NCI-H1930 (cell line): ENCODE results near the gene NCLN.
"Not testable (repeated sequence)": the region's sequence is repeated elsewhere in the genome, so short reads cannot be mapped to it uniquely, and the experiment has no call there.

ENCODE experiments used
- DNase-seq, 2 experiments: peaks; one replicate each; lab custom pipeline; 2025; lab: John Stamatoyannopoulos, UW

NCLN gene

DNA sequence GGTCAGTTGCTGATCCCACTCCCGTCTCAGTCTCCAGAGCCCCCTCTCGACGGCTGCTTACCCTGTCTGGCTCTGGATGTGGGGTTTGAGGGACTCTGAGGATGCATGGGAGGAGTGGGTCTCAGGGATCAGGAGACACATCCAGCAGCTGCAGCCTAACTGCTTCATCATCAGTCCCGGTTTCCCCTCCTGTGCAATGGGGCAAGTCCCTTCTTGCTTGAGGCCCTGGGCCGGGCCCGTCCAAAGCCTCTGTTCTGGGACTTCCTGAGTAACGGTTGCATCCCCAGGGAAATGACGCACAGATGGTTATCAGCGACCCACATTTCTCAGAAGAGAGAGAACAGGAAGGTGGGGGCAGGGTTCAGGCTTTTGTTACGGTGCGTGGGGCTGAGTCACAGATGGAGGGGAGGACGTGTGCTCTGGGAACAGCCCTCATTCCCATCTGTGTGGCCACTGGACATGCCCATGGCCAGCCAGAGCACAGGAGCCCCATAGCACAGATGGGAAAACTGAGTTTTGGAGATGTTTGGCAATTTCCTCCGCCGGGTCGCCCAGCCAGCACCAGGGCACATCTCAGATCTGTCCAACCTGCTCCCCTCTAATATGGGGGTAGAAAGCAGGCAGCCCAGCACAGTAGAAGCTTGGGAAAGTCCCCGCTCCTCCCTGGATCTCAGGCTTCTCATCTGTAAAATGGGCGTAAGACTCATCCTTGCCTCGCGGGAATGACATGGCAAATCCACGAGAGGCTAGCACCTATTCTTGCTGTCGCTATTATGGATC lies 30.6 kb upstream of the NCLN start:
- no peak for DNase-seq

DNA sequence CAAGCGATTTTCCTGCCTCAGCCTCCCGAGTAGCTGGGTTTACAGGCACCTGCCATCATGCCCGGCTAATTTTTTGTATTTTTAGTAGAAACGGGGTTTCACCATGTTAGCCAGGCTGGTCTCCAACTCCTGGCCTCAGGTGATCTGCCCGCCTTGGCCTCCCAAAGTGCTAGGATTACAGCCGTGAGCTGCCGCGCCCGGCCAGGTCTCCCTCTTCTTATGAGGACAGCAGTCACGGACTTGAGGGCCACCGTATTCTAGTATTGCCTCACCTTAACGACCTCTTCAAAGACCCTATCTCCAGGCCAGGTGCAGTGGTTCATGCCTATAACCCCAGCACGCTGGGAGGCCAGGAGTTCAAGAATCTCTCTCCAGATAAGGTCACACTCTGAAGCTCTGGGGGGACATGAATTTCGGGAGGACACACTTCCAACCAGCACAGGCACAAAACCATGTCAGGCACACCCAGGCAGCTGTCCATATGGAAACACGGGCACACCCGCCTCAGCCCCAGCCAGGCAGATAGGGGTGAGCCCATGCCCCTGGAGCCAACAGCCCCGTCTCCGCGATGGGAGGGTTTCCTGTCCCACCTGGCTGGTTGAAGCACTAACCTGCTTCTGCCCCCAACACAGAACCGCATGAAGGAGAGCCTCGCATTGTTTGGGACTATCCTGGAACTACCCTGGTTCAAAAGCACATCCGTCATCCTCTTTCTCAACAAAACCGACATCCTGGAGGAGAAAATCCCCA lies 28.5 kb upstream of the NCLN start:
- no peak for DNase-seq

DNA sequence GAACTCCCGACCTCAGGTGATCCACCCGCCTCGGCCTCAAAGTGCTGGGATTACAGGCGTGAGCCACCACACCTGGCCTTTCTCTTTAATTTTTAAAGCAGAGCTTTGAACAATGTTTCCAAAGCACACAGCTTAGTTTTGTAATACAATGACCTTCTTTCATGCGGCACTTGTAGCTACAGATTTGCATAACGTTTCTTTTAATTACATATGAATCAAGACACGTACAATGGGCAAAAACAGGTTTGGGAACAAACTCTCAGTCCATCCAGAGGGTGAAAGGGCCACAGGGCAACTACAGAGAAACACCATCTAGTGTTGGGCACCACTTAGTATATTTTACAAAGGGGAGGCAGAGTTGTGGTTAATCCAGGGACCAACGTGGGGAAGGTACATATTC lies 26.2 kb upstream of the NCLN start:
- DNase-seq: no peak

DNA sequence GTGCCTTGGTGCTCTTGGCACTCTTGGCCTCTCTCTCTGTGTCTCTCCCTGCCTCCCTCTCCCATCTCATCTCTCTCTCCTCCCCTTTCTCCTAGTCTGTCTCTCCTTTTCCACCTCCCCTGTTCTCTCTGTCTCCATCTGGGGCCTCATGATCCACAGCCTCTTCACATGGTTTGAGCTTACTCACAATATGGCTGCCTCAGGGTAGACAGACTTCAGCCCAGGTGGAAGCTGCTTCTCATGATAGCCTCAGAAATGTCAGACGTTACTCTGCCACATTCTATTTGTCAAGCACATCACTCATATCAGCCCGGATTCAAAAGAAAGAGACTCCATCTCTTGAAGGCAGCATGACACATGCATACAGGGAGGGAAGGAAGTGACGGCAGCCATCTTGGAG lies 25.5 kb upstream of the NCLN start:
- DNase-seq: no peak

DNA sequence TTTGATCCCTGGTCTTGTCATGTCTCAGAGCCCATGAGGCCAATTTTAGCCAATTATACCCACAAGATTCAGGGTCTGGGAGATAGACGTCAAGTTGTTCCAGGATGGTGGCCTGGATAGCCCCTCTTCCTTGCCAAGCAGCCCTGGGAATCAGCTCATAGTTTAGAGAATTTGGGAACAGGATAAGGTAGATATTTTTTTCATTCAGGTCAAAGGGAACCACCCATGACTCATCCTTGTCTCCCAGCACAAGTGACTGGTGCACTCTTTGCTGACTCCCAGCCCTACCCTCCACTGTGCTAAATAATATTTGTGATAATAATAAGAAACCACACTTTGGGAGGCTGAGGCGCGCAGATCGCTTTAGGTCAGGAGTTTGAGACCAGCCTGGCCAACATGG lies 24.3 kb upstream of the NCLN start:
- no peak for DNase-seq

DNA sequence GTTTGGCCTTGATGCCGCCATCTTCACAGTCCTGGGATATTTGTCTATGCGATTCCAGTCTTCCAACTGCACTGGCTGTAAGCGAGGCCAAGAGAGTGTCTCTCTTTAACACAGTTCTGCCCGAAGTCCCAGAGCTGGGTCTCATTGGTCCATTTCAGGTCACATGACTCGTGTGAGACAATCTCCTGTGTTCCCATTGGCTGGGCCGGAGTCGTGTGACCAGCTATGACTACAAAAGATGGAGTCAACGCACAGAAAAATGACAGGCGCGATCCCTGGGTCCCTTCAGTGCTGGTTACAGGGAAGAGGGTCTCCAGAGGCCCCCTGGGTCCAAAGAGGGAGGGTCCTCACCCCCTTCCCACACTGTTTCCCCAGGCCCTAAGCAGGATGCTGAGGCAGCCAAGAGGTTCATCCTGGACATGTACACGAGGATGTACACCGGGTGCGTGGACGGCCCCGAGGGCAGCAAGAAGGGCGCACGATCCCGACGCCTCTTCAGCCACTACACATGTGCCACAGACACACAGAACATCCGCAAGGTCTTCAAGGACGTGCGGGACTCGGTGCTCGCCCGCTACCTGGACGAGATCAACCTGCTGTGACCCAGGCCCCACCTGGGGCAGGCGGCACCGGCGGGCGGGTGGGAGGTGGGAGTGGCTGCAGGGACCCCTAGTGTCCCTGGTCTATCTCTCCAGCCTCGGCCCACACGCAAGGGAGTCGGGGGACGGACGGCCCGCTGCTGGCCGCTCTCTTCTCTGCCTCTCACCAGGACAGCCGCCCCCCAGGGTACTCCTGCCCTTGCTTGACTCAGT lies 23.1 kb upstream of the NCLN start:
- no peak for DNase-seq

DNA sequence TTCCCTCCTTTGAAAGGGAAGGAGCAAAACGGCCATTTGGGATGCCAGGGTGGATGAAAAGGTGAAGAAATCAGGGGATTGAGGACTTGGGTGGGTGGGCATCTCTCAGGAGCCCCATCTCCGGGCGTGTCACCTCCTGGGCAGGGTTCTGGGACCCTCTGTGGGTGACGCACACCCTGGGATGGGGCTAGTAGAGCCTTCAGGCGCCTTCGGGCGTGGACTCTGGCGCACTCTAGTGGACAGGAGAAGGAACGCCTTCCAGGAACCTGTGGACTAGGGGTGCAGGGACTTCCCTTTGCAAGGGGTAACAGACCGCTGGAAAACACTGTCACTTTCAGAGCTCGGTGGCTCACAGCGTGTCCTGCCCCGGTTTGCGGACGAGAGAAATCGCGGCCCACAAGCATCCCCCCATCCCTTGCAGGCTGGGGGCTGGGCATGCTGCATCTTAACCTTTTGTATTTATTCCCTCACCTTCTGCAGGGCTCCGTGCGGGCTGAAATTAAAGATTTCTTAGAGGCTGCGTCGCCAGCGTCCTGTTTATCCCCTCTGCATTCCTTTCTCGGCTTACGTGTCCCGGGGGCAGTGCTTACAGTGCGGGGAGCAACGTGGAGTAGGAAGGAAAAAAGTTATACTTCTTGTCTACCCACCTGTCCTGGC lies 22.4 kb upstream of the NCLN start:
- peak; percentile 24 to 66 for DNase-seq

DNA sequence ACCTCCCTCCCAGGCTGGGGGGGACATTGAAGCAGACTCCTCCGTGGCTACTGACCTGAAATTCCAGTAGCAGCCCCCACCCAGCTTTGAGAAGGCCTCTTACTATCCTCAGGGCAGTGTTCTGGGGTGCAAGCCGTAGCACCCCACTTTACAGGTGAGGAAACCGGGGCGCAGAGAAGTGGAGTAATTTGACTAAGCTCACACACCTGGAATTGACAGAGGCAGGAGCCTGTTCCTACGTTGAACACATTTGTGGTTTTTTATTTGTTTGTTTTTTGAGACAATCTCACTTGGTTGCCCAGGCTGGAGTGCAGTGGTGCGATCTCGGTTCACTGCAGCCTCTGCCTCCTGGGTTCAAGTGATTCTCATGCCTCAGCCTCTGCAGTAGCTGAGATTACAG lies 21.8 kb upstream of the NCLN start:
- no peak for DNase-seq

DNA sequence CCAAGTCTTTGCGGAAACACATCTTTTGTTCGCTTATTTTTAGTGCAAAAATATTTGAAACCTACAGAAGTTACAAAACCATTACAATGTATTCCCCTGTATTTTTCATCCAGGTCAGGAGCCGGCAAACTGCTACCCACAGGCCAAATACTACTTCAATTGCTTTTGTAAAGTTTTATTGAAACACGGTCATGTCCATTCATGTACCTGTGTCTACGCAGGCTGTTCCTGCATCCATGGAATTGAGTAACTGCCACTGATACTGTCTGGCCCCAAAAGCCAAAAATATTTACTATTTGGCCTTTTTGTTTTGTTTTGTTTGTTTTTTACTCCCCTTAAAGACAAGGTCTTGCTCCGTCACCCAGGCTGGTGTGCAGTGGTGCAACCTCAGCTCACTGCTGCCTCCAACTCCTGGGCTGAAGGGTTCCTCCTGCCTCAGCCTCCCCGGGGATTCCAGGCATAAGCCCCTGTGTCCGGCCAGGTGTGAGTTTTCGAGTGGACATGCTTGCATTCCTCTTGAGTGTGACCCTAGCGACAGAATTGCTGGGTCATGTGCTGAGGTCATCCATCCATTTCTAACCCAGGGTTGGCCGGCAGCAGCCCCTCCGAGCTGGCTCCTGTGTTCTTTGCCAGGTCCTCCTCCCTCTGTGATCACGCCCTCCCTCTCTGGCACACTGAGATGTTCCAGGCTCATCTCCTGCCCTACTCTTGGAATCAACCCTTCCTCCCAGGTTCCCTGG lies 18.0 kb upstream of the NCLN start:
- DNase-seq: no peak

DNA sequence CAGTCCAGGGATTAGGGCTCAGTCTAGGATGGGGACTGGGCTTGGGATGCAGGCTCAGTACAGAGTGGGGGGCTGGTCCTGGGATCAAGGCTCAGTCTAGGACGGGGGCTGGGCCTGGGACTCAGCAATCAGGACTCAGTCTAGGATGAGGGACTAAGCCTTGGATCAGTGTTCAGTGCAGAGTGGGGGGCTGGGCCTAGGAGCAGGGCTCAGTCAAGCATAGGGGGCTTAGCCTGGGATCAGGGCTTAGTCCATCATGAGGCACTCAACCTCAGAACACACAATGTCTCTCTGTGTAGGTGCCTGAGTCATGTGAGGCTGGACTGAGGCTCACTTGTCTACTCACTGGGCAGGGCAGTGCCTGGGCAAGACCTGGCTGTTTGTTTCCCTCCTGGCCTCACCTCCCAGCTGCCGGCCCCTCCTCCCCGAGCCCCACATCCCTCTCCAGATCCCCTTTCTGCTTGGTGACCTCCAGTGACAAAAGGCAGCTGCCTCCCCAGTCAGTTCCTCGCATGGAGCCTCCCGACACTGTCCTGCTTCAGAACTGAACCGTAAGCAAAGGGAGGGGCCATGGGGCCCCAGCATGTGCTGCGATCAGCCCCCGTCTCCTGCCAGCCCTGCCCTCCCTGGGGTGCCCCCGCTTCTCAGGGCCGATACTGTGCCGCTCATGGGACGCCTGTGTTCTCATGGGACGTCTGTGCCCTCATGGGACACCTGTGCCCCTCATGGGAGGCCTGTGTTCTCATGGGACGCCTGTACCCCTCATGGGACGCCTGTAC lies 13.6 kb upstream of the NCLN start:
- DNase-seq: no peak

DNA sequence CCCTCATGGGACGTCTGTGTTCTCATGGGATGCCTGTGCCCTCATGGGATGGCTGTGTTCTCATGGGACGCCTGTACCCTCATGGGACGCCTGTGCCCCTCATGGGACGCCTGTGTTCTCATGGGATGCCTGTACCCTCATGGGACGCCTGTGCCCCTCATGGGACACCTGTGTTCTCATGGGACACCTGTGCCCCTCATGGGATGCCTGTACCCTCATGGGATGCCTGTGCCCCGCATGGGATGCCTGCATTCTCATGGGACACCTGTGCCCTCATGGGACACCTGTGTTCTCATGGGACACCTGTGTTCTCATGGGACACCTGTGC lies 13.1 kb upstream of the NCLN start:
- not testable (repeated sequence) for DNase-seq

DNA sequence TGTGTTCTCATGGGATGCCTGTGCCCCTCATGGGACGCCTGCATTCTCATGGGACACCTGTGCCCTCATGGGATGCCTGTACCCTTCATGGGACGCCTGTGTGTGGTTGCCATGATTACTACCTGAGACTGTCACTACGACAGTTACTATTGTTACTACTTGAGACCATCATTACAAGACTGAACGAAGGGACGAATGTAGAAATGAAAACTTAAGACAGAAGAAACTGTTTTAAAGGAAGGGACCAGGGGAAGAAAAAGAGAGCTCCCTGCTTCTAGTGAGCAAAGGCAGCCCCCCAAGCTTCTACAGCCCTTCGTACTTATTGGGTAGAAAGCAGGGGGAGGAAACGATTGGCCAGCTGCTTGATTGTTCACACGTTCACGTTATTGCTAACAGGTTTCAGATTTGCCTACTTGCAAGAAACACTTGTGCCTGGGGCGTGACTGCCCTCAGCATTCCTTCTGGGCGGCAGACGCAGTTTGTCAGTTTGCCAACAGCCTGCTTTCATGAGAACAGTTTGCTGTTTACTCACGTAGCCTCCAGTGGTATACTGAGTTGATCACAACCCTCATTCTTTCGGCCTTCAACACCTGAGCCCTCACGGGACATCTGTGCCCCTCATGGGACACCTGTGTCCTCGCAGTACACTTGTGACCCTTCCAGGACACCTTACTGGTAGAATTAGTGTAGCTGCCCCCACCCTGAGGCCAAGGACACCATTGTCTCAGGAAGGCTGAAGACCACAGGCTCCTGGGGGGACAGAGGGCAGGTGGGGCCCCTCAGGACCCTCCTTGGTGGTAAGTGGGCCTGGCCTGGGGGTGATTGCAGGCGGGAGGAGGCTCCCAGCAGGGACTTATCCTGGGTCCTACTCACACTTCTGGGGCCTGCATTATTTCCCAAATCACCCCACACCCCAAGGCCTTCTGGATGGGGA lies 9.7 kb upstream of the NCLN start:
- no peak for DNase-seq

DNA sequence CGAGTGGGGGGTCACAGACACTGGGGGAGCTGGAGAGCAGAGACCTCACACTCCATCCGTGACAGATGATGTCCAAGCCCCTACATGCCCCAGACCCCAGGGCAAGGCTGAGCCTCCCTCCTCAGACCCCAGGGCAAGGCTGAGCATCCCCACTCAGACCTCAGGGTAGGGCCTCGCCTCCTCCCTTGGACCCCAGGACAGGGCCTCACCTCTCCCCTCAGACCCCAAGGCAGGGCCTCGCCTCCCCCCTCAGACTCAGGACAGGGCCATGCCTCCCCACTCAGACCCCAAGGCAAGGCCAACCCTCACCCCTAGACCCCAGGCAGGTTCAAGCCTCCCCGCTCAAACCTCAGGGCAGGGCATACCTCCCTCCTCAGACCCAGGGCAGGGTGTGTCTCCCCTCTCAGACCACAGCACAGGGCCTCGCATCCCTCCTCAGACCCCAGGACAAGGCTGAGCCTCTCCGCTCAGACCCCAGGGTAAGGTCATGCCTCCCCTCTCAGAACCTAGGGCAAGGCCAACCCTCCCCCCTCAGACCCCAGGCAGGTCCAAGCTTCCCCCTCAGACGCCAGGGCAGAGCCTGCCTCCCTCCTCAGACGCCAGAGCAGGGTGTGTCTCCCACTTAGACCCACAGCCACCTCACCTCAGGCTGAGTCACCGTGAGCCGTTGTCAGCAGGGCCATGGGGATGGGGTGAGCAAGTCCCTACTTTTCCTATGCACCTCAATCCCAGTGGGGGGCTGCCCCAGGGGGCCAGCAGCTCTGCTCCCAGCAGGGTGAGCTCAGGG lies 8.8 kb upstream of the NCLN start:
- no peak for DNase-seq

DNA sequence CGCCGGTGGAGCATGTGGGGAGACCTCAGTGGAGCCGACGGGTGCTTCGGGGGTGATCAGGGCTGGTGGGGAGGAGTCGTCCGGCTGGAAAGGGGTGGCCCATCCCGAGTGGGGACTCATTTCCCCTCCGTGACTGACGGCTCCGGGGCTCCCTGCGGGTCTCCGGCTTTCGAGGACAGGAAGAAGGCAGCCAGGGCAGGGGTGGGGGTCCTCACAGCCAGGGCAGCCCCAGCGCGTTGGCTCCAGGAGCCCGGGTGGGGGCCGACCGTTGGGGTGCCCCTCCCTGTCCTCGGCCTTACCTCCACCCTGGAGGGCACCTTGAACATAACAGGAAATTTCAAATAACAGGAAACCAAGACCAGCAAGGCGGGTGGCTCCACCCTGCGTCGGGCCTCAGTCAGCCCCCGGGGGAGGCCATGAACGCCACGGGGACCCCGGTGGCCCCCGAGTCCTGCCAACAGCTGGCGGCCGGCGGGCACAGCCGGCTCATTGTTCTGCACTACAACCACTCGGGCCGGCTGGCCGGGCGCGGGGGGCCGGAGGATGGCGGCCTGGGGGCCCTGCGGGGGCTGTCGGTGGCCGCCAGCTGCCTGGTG lies 7.3 kb upstream of the NCLN start, which contains the start of gene S1PR4:
Gene S1PR4 (plus strand): TSS at position 393 of the 596 bp plus-strand sequence. CDS start 24 bp downstream, at position 417.
- DNase-seq: no peak

DNA sequence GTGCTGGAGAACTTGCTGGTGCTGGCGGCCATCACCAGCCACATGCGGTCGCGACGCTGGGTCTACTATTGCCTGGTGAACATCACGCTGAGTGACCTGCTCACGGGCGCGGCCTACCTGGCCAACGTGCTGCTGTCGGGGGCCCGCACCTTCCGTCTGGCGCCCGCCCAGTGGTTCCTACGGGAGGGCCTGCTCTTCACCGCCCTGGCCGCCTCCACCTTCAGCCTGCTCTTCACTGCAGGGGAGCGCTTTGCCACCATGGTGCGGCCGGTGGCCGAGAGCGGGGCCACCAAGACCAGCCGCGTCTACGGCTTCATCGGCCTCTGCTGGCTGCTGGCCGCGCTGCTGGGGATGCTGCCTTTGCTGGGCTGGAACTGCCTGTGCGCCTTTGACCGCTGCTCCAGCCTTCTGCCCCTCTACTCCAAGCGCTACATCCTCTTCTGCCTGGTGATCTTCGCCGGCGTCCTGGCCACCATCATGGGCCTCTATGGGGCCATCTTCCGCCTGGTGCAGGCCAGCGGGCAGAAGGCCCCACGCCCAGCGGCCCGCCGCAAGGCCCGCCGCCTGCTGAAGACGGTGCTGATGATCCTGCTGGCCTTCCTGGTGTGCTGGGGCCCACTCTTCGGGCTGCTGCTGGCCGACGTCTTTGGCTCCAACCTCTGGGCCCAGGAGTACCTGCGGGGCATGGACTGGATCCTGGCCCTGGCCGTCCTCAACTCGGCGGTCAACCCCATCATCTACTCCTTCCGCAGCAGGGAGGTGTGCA lies 6.6 kb upstream of the NCLN start:
- DNase-seq: no peak

DNA sequence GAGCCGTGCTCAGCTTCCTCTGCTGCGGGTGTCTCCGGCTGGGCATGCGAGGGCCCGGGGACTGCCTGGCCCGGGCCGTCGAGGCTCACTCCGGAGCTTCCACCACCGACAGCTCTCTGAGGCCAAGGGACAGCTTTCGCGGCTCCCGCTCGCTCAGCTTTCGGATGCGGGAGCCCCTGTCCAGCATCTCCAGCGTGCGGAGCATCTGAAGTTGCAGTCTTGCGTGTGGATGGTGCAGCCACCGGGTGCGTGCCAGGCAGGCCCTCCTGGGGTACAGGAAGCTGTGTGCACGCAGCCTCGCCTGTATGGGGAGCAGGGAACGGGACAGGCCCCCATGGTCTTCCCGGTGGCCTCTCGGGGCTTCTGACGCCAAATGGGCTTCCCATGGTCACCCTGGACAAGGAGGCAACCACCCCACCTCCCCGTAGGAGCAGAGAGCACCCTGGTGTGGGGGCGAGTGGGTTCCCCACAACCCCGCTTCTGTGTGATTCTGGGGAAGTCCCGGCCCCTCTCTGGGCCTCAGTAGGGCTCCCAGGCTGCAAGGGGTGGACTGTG lies 5.9 kb upstream of the NCLN start:
- no peak for DNase-seq
